Thyroid gland (tissue), 4 donors: ENCODE measurements around the gene LAMB3. TPM values are rescaled to one million over a fixed set of nuclear protein-coding genes. Genes with fewer than 3 reads are reported as not detected.
A peak's percentile ranks its signal among the peaks of the same experiment; 100 is the strongest.

Experiments
- DNase-seq, 2 donors: peaks; one replicate each; pipeline ENCODE4 v3.0.0-alpha.2; 2019
- H3K27ac ChIP-seq, 3 donors: fragments of 200-600 bp; sonication (generic); 1 replicate in 2 of 3; 2 replicates in 1 of 3; pipeline ENCODE4 v1.5.1; 2016 to 2019; ENCODE audit warnings: mild to moderate bottlenecking in 1 of 3, moderate library complexity in 1 of 3
- H3K27me3 ChIP-seq: fragments of 200-600 bp; sonication (generic); one replicate; pipeline ENCODE4 v1.5.1; 2019
- H3K36me3 ChIP-seq, 2 donors: fragments of 200-600 bp; sonication (generic); one replicate each; pipeline ENCODE4 v1.5.1; 2016 to 2019
- H3K4me1 ChIP-seq, 2 donors: fragments of 200-600 bp; sonication (generic); one replicate each; pipeline ENCODE4 v1.5.1; 2017 to 2019
- H3K4me3 ChIP-seq, 3 donors: fragments of 200-600 bp; sonication (generic); replicated peaks in 1 of 3; 1 replicate in 2 of 3; 2 replicates in 1 of 3; pipeline ENCODE4 v1.5.1; 2016; ENCODE audit warnings: mild to moderate bottlenecking in 1 of 3
- H3K9me3 ChIP-seq: fragments of 200-600 bp; sonication (generic); one replicate; pipeline ENCODE4 v1.5.1; 2017
- CTCF ChIP-seq, 6 experiments: fragments of 200-600 bp in 3 of 6; fragments of 450-650 bp in 3 of 6; sonication (generic) in 3 of 6; IDR thresholded peaks; one replicate each; pipeline ENCODE4 v1.5.1; 2016 to 2019; ENCODE audit warnings: antibody characterized with exemption in 6 of 6, mild to moderate bottlenecking in 2 of 6, inconsistent platforms in 1 of 6, moderate library complexity in 1 of 6
- POLR2A ChIP-seq, 2 donors: fragments of 450-650 bp; IDR thresholded peaks; one replicate each; pipeline ENCODE4 v1.6.1; 2017; ENCODE audit warnings: antibody characterized with exemption in 2 of 2, mild to moderate bottlenecking in 2 of 2, moderate library complexity in 1 of 2
- WGBS, 2 donors: methylation state at CpG; one replicate each; pipeline ENCODE4 v1.1.5; 2017; 5-methylcytosine and 5-hydroxymethylcytosine counted together
- intact Hi-C: fragments of 100-400 bp; cut with DNase I; formaldehyde crosslinking; loops from one replicate; pipeline ENCODE4 v1.15.1; 2023
- total RNA-seq, 4 donors: library from RNA; depleted of rRNA; stranded (reverse); fragments of >200 nt; gene quantifications; one replicate each; pipeline ENCODE4 v1.2.3, GENCODE V29; 2016

The LAMB3 gene
- total RNA-seq, 4 donors from 2014 or later, result 0.56 to 5.6 (median 2.7) TPM

DNA sequence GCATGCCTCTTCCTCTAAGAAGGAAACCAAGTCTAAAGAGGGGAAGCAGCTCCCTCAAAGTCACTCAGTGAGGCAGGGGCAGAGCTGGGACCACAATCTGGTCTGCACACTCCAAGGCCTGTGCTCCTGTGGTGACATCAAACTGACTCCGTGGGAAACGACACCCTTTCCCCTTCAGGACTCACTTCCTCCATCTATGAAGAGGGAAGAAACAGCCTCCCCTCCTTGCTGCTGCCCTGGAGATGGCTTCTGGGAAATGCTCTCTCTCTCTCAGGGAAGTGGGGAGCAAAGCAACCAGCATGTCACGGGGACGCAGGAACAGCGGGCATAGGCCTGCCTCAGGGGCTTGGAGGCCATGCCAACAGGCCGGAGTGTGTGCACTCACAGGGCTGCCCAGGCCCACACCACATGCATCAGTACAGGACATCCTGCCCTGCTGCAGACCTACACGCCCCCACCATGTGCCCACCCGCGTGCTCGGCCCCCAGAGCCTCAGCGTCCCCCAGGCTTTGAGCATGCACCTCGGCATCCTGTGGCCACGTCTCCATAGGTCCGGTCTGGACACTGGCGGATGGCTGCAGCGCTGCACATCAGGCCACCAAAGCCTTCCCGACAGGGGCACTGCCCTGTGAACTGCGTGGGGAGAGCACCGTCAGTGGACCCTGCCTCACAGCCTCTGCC is 25.7 kb downstream of the LAMB3 start:
- no peak for TF ChIP-seq POLR2A (IDR thresholded peaks at IDR 0.05)
- no peak for TF ChIP-seq CTCF (IDR thresholded peaks at IDR 0.05)
- H3K27ac ChIP-seq, result no peak overlapping the region

DNA sequence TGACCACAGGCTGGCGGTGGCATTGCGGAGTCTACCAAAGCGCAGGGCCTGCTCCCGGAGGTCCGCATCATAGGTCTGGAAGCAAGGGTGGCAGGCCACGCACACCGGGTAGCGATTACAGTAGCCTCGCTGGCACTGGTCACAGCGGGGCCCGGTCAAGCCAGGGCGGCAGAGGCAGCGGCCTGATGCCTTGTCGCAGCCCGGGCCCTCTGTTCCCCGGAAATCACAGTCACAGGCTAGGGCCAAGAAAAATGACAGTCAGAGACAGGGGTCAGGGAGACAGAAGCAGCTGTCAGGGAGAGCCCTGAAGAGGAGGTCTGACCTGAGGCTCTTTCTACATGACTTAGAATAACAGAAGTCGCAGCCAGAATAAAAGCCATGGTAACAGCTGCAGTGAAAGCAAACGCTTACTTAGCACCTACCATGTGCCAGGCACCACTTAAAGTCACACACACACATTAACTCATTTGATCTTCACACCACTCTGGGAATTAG is 26.4 kb downstream of the LAMB3 start:
- no peak overlapping the region for H3K27ac ChIP-seq
- intact Hi-C loops, result loop anchor here (5.0 kb wide), 1 partner anchor 49 kb away; no protein-coding TSS in a partner anchor

More for the DNA sequence above, 25.7 kb downstream of the LAMB3 start:
- Histone ChIP-seq H3K36me3 (no peaks in the 10 kb centered on the region), H3K27me3 (no peaks in the 10 kb centered on the region), H3K4me3 (no peak overlapping the region), H3K9me3 (no peaks in the 10 kb centered on the region), H3K4me1 (peaks cover 23 to 34% of the 10 kb centered on the region in 2 donors)
- intact Hi-C loops, result loop anchor here (5.0 kb wide), 1 partner anchor 49 kb away; no protein-coding TSS in a partner anchor
- no peak for DNase-seq
- WGBS, 2 donors, result 86 to 87% methylated on average over 6 to 13 of the region's 19 CpGs

DNA sequence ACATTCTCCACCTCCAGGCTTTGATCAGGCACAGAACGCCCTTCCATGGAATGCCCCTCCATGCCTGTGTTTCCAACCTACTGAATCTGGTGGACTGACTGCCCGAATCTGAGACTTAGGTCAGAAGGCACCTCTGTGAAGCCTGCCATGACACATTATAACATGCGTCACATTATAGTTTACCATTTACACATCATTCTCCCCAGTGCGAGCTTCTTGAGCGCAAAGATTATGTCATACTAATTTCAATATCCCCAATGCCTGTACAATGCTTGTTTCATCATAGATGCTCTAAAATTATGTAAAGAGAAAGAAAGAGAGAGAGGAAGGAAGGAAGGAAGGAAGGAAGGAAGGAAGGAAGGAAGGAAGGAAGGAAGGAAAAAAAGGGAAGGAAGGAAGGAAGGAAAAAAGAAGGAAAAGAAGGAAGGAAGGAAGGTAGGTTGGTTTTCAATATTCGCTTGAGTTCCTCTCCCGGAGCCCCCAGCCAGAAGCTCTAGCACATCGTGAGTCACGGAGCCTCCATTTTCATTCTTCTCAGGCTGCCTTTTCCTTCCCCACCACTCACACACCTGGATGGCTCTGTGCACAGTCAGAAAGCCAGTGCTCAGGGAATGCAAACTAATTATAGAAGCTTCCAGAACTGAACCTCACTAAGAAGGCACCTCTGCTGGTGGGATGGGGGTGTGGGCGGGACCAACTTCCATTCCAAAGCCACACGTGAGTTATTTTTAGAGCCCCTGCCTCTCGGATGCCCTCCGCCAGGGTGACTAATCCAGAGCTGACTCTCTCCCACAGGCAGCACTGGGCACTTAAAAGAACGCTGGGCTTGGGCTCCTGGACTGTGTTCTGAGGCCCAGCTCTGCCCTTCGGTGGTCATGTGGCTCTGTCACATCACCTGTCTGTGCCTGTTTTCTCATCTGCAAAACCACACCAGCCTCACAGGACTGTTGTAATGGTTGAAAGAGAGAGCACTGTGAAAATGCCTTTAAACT is 27.4 kb downstream of the LAMB3 start:
- TF ChIP-seq CTCF (IDR thresholded peaks at IDR 0.05), result no peak
- no peak for TF ChIP-seq POLR2A (IDR thresholded peaks at IDR 0.05)
- DNase-seq, result peak; percentile 52
- 73 to 74% methylated on average over 15 of the region's 15 CpGs for WGBS, 2 donors
- Histone ChIP-seq H3K27ac (no peak overlapping the region), H3K4me1 (peaks cover 23 to 43% of the 10 kb centered on the region in 2 donors), H3K9me3 (no peaks in the 10 kb centered on the region), H3K36me3 (no peaks in the 10 kb centered on the region), H3K27me3 (no peaks in the 10 kb centered on the region), H3K4me3 (no peak overlapping the region)
- intact Hi-C loops, result loop anchor here (5.0 kb wide), 1 partner anchor 48 kb away; no protein-coding TSS in a partner anchor

More for the DNA sequence above, 26.4 kb downstream of the LAMB3 start:
- H3K27me3 ChIP-seq, result no peaks in the 10 kb centered on the region
- H3K4me1 ChIP-seq, result peaks cover 23 to 41% of the 10 kb centered on the region in 2 donors
- H3K9me3 ChIP-seq, result no peaks in the 10 kb centered on the region
- no peaks in the 10 kb centered on the region for H3K36me3 ChIP-seq
- no peak overlapping the region for H3K4me3 ChIP-seq
- TF ChIP-seq CTCF (IDR thresholded peaks at IDR 0.05) (no peak), POLR2A (IDR thresholded peaks at IDR 0.05) (no peak)
- peak; percentile 40 to 44 for DNase-seq
- 68 to 76% methylated on average over 8 to 18 of the region's 18 CpGs for WGBS, 2 donors

DNA sequence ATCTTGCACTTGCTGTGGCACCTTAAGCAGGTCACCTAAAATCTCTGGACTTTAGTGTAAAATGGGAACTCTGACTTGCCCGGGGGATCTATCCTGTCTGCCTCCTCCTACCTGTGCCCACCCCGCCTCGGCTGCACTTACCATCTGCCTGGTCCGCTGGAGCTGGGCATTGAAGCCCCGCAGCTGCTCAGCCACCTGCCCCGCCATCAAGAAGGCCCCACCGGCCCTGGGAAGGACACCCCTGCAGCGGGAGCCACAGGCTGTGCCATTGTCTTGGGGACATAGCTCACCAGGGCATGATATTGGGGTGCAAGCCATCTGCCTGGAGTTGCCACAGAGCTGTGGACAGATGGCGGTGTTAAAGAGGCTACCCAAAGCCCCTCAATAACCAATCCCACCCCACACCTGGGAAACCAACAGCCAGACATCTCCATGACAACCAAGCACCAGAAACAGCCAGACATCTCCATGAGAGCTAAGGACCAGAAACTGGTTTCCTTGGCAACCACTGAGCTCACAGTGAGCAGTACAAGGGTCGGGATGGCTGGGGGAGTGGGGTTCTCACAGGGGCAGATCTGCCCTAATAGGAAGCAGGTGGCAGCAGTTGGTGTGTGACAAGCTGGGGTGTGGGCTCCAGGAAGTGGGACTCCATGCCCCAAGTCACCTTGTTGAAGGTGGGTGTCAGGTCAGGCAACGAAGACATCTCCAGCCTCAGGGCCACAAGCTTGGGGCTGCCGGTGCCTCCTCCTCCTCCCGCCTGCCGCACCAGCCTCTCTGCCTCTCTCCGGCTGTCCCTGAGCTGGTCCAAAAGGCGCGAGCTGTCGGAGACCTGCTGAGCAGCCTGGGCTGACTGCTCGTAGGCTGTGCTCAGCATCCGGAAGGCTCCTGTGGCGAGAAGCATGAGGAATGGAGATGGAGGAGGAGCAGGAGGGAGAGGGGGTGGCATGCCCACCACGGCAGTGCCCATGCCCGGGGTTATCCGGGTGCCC is 29.1 kb downstream of the LAMB3 start:
- intact Hi-C loops, result no loop called here
- Histone ChIP-seq H3K4me3 (no peak overlapping the region), H3K27ac (no peak overlapping the region), H3K27me3 (no peaks in the 10 kb centered on the region), H3K9me3 (no peaks in the 10 kb centered on the region), H3K36me3 (no peaks in the 10 kb centered on the region), H3K4me1 (peaks cover 23 to 43% of the 10 kb centered on the region in 2 donors)
- no peak for TF ChIP-seq POLR2A (IDR thresholded peaks at IDR 0.05)
- TF ChIP-seq CTCF (IDR thresholded peaks at IDR 0.05), result no peak
- 91 to 95% methylated on average over 21 to 22 of the region's 24 CpGs for WGBS, 2 donors
- DNase-seq, result no peak
